IMR-90 (cell line): ENCODE data around the gene CTIF. TPM values are rescaled to one million over a fixed set of nuclear protein-coding genes. Genes with fewer than 3 reads are reported as not detected.
A peak's percentile ranks its signal among the peaks of the same experiment; 100 is the strongest.

Experiments
- ATAC-seq: fragments of 200-7000 bp; cut with Tn5 transposase; 2 replicates; pipeline ENCODE4 v1.9.1; 2020; ENCODE audit warnings: low read depth, mild to moderate bottlenecking, moderate library complexity
- BruUV-seq: library from RNA; stranded (reverse); fragments of 400-500 nt; replicated peaks from 2 replicates; lab custom pipeline; 2021; lab: Mats Ljungman, UMichigan
- CTCF ChIA-PET: fragments of 300-600 bp; formaldehyde crosslinking; extraction: SDS; loops from one replicate; lab custom pipeline; 2021; ENCODE audit warnings: antibody characterized with exemption; lab: Yijun Ruan, JAX
- POLR2A ChIA-PET: fragments of 300-600 bp; sonication (Branson Sonifier 250); formaldehyde crosslinking; loops from one replicate; lab custom pipeline; 2022; ENCODE audit warnings: antibody characterized with exemption; ENCODE audit not compliant: unreplicated experiment; lab: Charles Lee
- DNase-seq: peaks from one replicate; pipeline ENCODE4 v3.0.0; 2013
- H2AFZ ChIP-seq: replicated peaks from 2 replicates; pipeline ENCODE3; 2013; ENCODE audit warnings: low read length, mild to moderate bottlenecking; ENCODE audit not compliant: poor library complexity
- H2AK5ac ChIP-seq: 2 replicates; pipeline ENCODE4 v1.6.1; 2013; ENCODE audit warnings: low read depth, low read length, inconsistent platforms
- H2AK9ac ChIP-seq: replicated peaks from 2 replicates; pipeline ENCODE3; 2013; ENCODE audit warnings: mild to moderate bottlenecking, low read depth, low read length, moderate library complexity; ENCODE audit not compliant: poor library complexity
- H2BK120ac ChIP-seq: 2 replicates; pipeline ENCODE4 v1.6.1; 2013; ENCODE audit warnings: low read depth, low read length, inconsistent platforms
- H2BK15ac ChIP-seq: 3 replicates; pipeline ENCODE4 v1.6.1; 2013; ENCODE audit warnings: low read depth, low read length, inconsistent platforms
- H2BK20ac ChIP-seq: 2 replicates; pipeline ENCODE4 v1.6.1; 2013; ENCODE audit warnings: low read depth, mild to moderate bottlenecking, inconsistent platforms, low read length, moderate library complexity
- H2BK5ac ChIP-seq: 2 replicates; pipeline ENCODE4 v1.6.1; 2013; ENCODE audit warnings: mild to moderate bottlenecking, low read depth, low read length, inconsistent platforms; ENCODE audit not compliant: poor library complexity, severe bottlenecking
- H3K14ac ChIP-seq: replicated peaks from 2 replicates; pipeline ENCODE4 v1.6.1; 2013; ENCODE audit warnings: low read depth, low read length, inconsistent platforms
- H3K18ac ChIP-seq: 2 replicates; pipeline ENCODE4 v1.6.1; 2013; ENCODE audit warnings: low read depth, low read length, control low read depth
- H3K23ac ChIP-seq: 2 replicates; pipeline ENCODE4 v1.6.1; 2013; ENCODE audit warnings: low read depth, low read length, inconsistent platforms
- H3K27ac ChIP-seq: 2 replicates; pipeline ENCODE4 v1.5.1; 2013; ENCODE audit warnings: mild to moderate bottlenecking, control low read depth, low read length; ENCODE audit not compliant: insufficient read depth
- H3K27me3 ChIP-seq: 2 replicates; pipeline ENCODE4 v1.6.1; 2013; ENCODE audit warnings: low read length; ENCODE audit not compliant: control insufficient read depth, insufficient read depth
- H3K36me3 ChIP-seq: 2 replicates; pipeline ENCODE4 v1.6.1; 2013; ENCODE audit warnings: low read length, mixed read lengths; ENCODE audit not compliant: control insufficient read depth, insufficient read depth
- H3K4ac ChIP-seq: 2 replicates; pipeline ENCODE4 v1.6.1; 2013; ENCODE audit warnings: low read depth, low read length, inconsistent platforms
- H3K4me1 ChIP-seq: 2 replicates; pipeline ENCODE4 v1.6.1; 2013; ENCODE audit warnings: low read length, mixed read lengths; ENCODE audit not compliant: control insufficient read depth, insufficient read depth
- H3K4me2 ChIP-seq: 2 replicates; pipeline ENCODE4 v1.6.1; 2013; ENCODE audit warnings: low read depth, mild to moderate bottlenecking, control low read depth, low read length, moderate library complexity
- H3K4me3 ChIP-seq: 2 replicates; pipeline ENCODE4 v1.5.1; 2013; ENCODE audit warnings: low read depth, mild to moderate bottlenecking, control low read depth, low read length, moderate library complexity; ENCODE audit not compliant: insufficient read depth
- H3K56ac ChIP-seq: 2 replicates; pipeline ENCODE4 v1.6.1; 2013; ENCODE audit warnings: low read length, inconsistent platforms; ENCODE audit not compliant: insufficient read depth; ENCODE audit errors: extremely low read depth
- H3K79me1 ChIP-seq, 2 experiments: 2 replicates each; pipeline ENCODE4 v1.6.1; 2013; ENCODE audit warnings: low read length in 2 of 2, inconsistent platforms in 1 of 2, low read depth in 1 of 2
- H3K9ac ChIP-seq: 2 replicates; pipeline ENCODE4 v1.6.1; 2013; ENCODE audit warnings: low read depth, low read length, control low read depth
- H3K9me1 ChIP-seq: 2 replicates; pipeline ENCODE4 v1.6.1; 2013; ENCODE audit warnings: low read length, inconsistent platforms; ENCODE audit not compliant: insufficient read depth
- H3K9me3 ChIP-seq: 2 replicates; pipeline ENCODE4 v1.6.1; 2013; ENCODE audit warnings: low read length; ENCODE audit not compliant: control insufficient read depth, insufficient read depth
- H4K20me1 ChIP-seq: 2 replicates; pipeline ENCODE4 v1.6.1; 2013; ENCODE audit warnings: low read length, inconsistent platforms; ENCODE audit not compliant: insufficient read depth
- H4K5ac ChIP-seq: 2 replicates; pipeline ENCODE4 v1.6.1; 2013; ENCODE audit warnings: mild to moderate bottlenecking, low read depth, low read length, control low read depth
- H4K8ac ChIP-seq, 2 experiments: 2 replicates each; pipeline ENCODE4 v1.6.1; 2013; ENCODE audit warnings: low read depth in 2 of 2, low read length in 2 of 2, control low read depth in 1 of 2, inconsistent platforms in 1 of 2
- H4K91ac ChIP-seq: 2 replicates; pipeline ENCODE4 v1.6.1; 2013; ENCODE audit warnings: low read depth, low read length, inconsistent platforms; ENCODE audit not compliant: insufficient read depth
- BHLHE40 ChIP-seq: fragments of 150-350 bp; IDR thresholded peaks from 2 replicates; pipeline ENCODE4 v1.6.1; 2016; ENCODE audit warnings: mild to moderate bottlenecking, low read depth, low read length
- FOS ChIP-seq: fragments of 150-350 bp; IDR thresholded peaks from 2 replicates; pipeline ENCODE4 v1.6.1; 2016; ENCODE audit warnings: low read depth, low read length
- MAFK ChIP-seq: IDR thresholded peaks from 2 replicates; pipeline ENCODE4 v1.6.1; 2012; ENCODE audit warnings: low read depth, low read length, improper control_type of control experiment
- POLR2A ChIP-seq: IDR thresholded peaks from 2 replicates; pipeline ENCODE4 v1.6.1; 2012; ENCODE audit warnings: mild to moderate bottlenecking, low read depth, low read length
- RCOR1 ChIP-seq: IDR thresholded peaks from 2 replicates; pipeline ENCODE4 v1.6.1; 2012; ENCODE audit warnings: mild to moderate bottlenecking, low read length, improper control_type of control experiment; ENCODE audit not compliant: insufficient replicate concordance
- RFX5 ChIP-seq: IDR thresholded peaks from 2 replicates; pipeline ENCODE4 v1.8.0; 2012; ENCODE audit warnings: low read depth, mild to moderate bottlenecking, low read length, moderate library complexity
- WGBS, 2 experiments: methylation state at CpG; one replicate each; pipeline versions ENCODE4 v1.1.5 to v1.1.7; 2013; ENCODE audit warnings: missing lambda C conversion rate in 2 of 2; ENCODE audit not compliant: insufficient read length in 1 of 2; ENCODE audit errors: extremely low coverage in 2 of 2; 5-methylcytosine and 5-hydroxymethylcytosine counted together
- dilution Hi-C: fragments of 300-500 bp; cut with HindIII; formaldehyde crosslinking; loops from one replicate; pipeline ENCODE4 v1.14.3; 2018; ENCODE audit warnings: low sequenced_read_pairs; ENCODE audit not compliant: unreplicated experiment
- in situ Hi-C: fragments of 300-500 bp; cut with MboI; formaldehyde crosslinking; loops from 3 replicates; pipeline ENCODE4 v1.14.3; 2019; ENCODE audit warnings: low sequenced_read_pairs, inconsistent platforms, mixed read lengths
- intact Hi-C: fragments of 100-400 bp; cut with micrococcal nuclease; formaldehyde crosslinking; loops from 2 replicates; pipeline ENCODE4 v1.10.0; 2022
- polyA plus RNA-seq, 3 experiments: library from polyadenylated mRNA; depleted of rRNA; stranded (reverse); fragments of >200 nt; gene quantifications; 2 replicates each; pipeline ENCODE4 v1.2.3, GENCODE V29; 2012; ENCODE audit warnings: low replicate concordance in 1 of 3
- total RNA-seq: library from RNA; depleted of rRNA; stranded (reverse); fragments of >200 nt; gene quantifications from 2 replicates; pipeline ENCODE4 v1.2.3, GENCODE V29; 2012
- TF ChIP-seq, protein P1 (sequence below): fragments of 150-350 bp; IDR thresholded peaks from 2 replicates; pipeline ENCODE4 v1.6.1; 2017; ENCODE audit warnings: mild to moderate bottlenecking, antibody characterized with exemption, low read length, low read depth

The CTIF gene
- total and polyA plus RNA-seq, 2 of the 4 experiments (the other 2 are of a cell fraction) = 25.1 to 57.0 TPM

DNA sequence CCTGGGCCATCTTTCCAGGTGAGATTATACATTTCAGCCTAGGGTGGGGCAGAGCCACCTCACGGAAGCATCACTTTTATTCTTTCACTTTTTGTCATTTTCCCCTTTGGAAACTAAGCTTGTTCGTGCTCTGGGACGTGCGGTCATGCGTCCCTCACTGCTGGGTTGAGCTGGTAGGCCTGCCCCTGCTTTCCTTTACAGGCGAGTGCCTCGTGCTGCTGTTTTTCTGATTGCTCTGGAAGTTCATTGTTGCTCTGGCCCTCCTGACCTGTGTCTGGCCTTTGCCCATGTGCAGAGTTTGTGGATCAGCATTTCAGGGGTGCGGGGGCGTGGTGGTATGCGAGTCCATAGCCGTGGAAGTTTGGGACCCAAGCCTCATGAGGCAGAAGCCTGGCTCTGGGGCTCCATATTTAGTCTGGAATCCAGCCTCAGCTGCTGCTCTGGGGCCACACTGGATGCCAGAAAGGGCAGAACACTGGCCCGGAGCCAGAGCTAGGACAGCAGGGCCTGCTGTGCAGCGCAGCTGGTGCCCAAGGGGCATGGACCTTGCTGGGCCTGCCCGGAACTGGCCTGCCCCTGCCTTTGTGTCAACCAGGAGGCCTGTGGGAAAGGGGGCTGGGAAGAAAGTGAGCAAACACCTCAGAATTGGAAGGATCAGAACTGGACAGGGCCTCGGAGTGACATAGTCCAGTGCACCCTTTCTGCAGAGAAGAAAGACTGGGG lies 51.1 kb downstream of the CTIF start:
- Histone ChIP-seq H4K20me1 (peaks cover 91% of the 10 kb centered on the region), H2BK5ac (peak overlapping the region; percentile 27), H3K9me1 (peaks cover 33% of the 10 kb centered on the region), H2BK15ac (no peak overlapping the region), H3K79me1 (peaks cover 27 to 93% of the 10 kb centered on the region in 2 experiments; a peak in 3 of 4 replicates), H2BK120ac (peak overlapping the region; percentile 2), H2BK20ac (no peak overlapping the region), H3K36me3 (peaks cover 2% of the 10 kb centered on the region; the same call in 1 of the 2 replicates), H3K4ac (peak overlapping the region; percentile 48), H3K56ac (no peak overlapping the region), H2AK9ac (peak overlapping the region; percentile 49), H3K27me3 (no peaks in the 10 kb centered on the region), H3K4me1 (peaks cover 15% of the 10 kb centered on the region), H3K9me3 (no peaks in the 10 kb centered on the region), H3K18ac (no peak overlapping the region), H4K8ac (peak overlapping the region in 1 of 2 experiments; percentile 10; a peak in 1 of 4 replicates), H3K27ac (no peak overlapping the region), H4K91ac (peak overlapping the region; percentile 44; the same call in 1 of the 2 replicates), H3K9ac (no peak overlapping the region), H3K4me2 (no peak overlapping the region), H2AFZ (no peak overlapping the region), H2AK5ac (peak overlapping the region; percentile 63), H3K4me3 (no peak overlapping the region), H3K14ac (no peak overlapping the region), H3K23ac (no peak overlapping the region), H4K5ac (no peak overlapping the region; the same call in 1 of the 2 replicates)
- DNase-seq = no peak
- dilution Hi-C loops (no loop called here), intact Hi-C loops (no loop called here), in situ Hi-C loops (no loop called here)
- no TSS peak for BruUV-seq
- ChIA-PET POLR2A (no interaction called here), CTCF (no interaction called here)
- WGBS, 2 experiments = 90% methylated on average over 10 of the region's 15 CpGs; no CpG with 5 or more reads in 1 of the 2 experiments
- ATAC-seq = peak; percentile 38
- TF ChIP-seq BHLHE40 (no peak), MAFK (no peak), FOS (no peak), RCOR1 (no peak), POLR2A (no peak), RFX5 (no peak)
- TF ChIP-seq, protein P1, sequence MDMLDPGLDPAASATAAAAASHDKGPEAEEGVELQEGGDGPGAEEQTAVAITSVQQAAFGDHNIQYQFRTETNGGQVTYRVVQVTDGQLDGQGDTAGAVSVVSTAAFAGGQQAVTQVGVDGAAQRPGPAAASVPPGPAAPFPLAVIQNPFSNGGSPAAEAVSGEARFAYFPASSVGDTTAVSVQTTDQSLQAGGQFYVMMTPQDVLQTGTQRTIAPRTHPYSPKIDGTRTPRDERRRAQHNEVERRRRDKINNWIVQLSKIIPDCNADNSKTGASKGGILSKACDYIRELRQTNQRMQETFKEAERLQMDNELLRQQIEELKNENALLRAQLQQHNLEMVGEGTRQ = no peak
